Thyroid gland (tissue), 4 donors: ENCODE measurements around the gene SLC4A4. TPM values are rescaled to one million over a fixed set of nuclear protein-coding genes. Genes with fewer than 3 reads are reported as not detected.

Experiments
- DNase-seq, 2 donors: peaks; one replicate each; pipeline ENCODE4 v3.0.0-alpha.2; 2019
- H3K27ac ChIP-seq, 3 donors: fragments of 200-600 bp; sonication (generic); 1 replicate in 2 of 3; 2 replicates in 1 of 3; pipeline ENCODE4 v1.5.1; 2016 to 2019; ENCODE audit warnings: mild to moderate bottlenecking in 1 of 3, moderate library complexity in 1 of 3
- H3K27me3 ChIP-seq: fragments of 200-600 bp; sonication (generic); one replicate; pipeline ENCODE4 v1.5.1; 2019
- H3K36me3 ChIP-seq, 2 donors: fragments of 200-600 bp; sonication (generic); one replicate each; pipeline ENCODE4 v1.5.1; 2016 to 2019
- H3K4me1 ChIP-seq, 2 donors: fragments of 200-600 bp; sonication (generic); one replicate each; pipeline ENCODE4 v1.5.1; 2017 to 2019
- H3K4me3 ChIP-seq, 3 donors: fragments of 200-600 bp; sonication (generic); replicated peaks in 1 of 3; 1 replicate in 2 of 3; 2 replicates in 1 of 3; pipeline ENCODE4 v1.5.1; 2016; ENCODE audit warnings: mild to moderate bottlenecking in 1 of 3
- H3K9me3 ChIP-seq: fragments of 200-600 bp; sonication (generic); one replicate; pipeline ENCODE4 v1.5.1; 2017
- CTCF ChIP-seq, 6 experiments: fragments of 200-600 bp in 3 of 6; fragments of 450-650 bp in 3 of 6; sonication (generic) in 3 of 6; IDR thresholded peaks; one replicate each; pipeline ENCODE4 v1.5.1; 2016 to 2019; ENCODE audit warnings: antibody characterized with exemption in 6 of 6, mild to moderate bottlenecking in 2 of 6, inconsistent platforms in 1 of 6, moderate library complexity in 1 of 6
- POLR2A ChIP-seq, 2 donors: fragments of 450-650 bp; IDR thresholded peaks; one replicate each; pipeline ENCODE4 v1.6.1; 2017; ENCODE audit warnings: antibody characterized with exemption in 2 of 2, mild to moderate bottlenecking in 2 of 2, moderate library complexity in 1 of 2
- WGBS, 2 donors: methylation state at CpG; one replicate each; pipeline ENCODE4 v1.1.5; 2017; 5-methylcytosine and 5-hydroxymethylcytosine counted together
- intact Hi-C: fragments of 100-400 bp; cut with DNase I; formaldehyde crosslinking; loops from one replicate; pipeline ENCODE4 v1.15.1; 2023
- total RNA-seq, 4 donors: library from RNA; depleted of rRNA; stranded (reverse); fragments of >200 nt; gene quantifications; one replicate each; pipeline ENCODE4 v1.2.3, GENCODE V29; 2016

SLC4A4 gene
- total RNA-seq, 4 donors from 2014 or later: 39.8 to 90.7 (median 72.8) TPM

- 91 to 93% methylated on average over 3 of the region's 3 CpGs for whole genome bisulfite sequencing, 2 donors
Observed at GRCh38 chr4:71497078-71497477, 158.3 kb downstream of the SLC4A4 start.

GRCh38 chr4:71498002-71498401 is 159.2 kb downstream of the SLC4A4 start:
- WGBS, 2 donors: 68 to 72% methylated on average over 2 of the region's 2 CpGs
- H3K9me3 ChIP-seq: no peaks in the 10 kb centered on the region
- H3K36me3 ChIP-seq: no peaks in the 10 kb centered on the region
- TF ChIP-seq CTCF (IDR thresholded peaks at IDR 0.05) (no peak), POLR2A (IDR thresholded peaks at IDR 0.05) (no peak)
- no peak overlapping the region for H3K27ac ChIP-seq
- intact Hi-C loops: no loop called here
- DNase-seq: no peak
- no peaks in the 10 kb centered on the region for H3K27me3 ChIP-seq
- no peak overlapping the region for H3K4me3 ChIP-seq
- H3K4me1 ChIP-seq: no peaks in the 10 kb centered on the region

More at GRCh38 chr4:71497078-71497477, 158.3 kb downstream of the SLC4A4 start:
- H3K9me3 ChIP-seq: no peaks in the 10 kb centered on the region
- no peaks in the 10 kb centered on the region for H3K36me3 ChIP-seq
- intact Hi-C loops: no loop called here
- no peaks in the 10 kb centered on the region for H3K4me1 ChIP-seq
- no peak for TF ChIP-seq POLR2A (IDR thresholded peaks at IDR 0.05)
- TF ChIP-seq CTCF (IDR thresholded peaks at IDR 0.05): no peak
- DNase-seq: no peak
- H3K4me3 ChIP-seq: no peak overlapping the region
- no peaks in the 10 kb centered on the region for H3K27me3 ChIP-seq
- H3K27ac ChIP-seq: no peak overlapping the region

GRCh38 chr4:71498625-71499024 is 159.8 kb downstream of the SLC4A4 start:
- intact Hi-C loops: no loop called here

GRCh38 chr4:71501992-71502391 is 163.2 kb downstream of the SLC4A4 start:
- TF ChIP-seq POLR2A (IDR thresholded peaks at IDR 0.05) (no peak), CTCF (IDR thresholded peaks at IDR 0.05) (no peak)
- DNase-seq: no peak
- no peaks in the 10 kb centered on the region for H3K9me3 ChIP-seq
- no peaks in the 10 kb centered on the region for H3K4me1 ChIP-seq
- no peak overlapping the region for H3K4me3 ChIP-seq
- H3K27ac ChIP-seq: no peak overlapping the region
- H3K27me3 ChIP-seq: no peaks in the 10 kb centered on the region
- no peaks in the 10 kb centered on the region for H3K36me3 ChIP-seq
- intact Hi-C loops: no loop called here
- WGBS, 2 donors: 96 to 97% methylated on average over 7 of the region's 7 CpGs

More at GRCh38 chr4:71498625-71499024, 159.8 kb downstream of the SLC4A4 start:
- Histone ChIP-seq H3K9me3 (no peaks in the 10 kb centered on the region), H3K4me1 (no peaks in the 10 kb centered on the region), H3K27ac (no peak overlapping the region), H3K4me3 (no peak overlapping the region), H3K27me3 (no peaks in the 10 kb centered on the region), H3K36me3 (no peaks in the 10 kb centered on the region)
- no peak for DNase-seq
- TF ChIP-seq POLR2A (IDR thresholded peaks at IDR 0.05) (no peak), CTCF (IDR thresholded peaks at IDR 0.05) (no peak)

- Histone ChIP-seq H3K27ac (no peak overlapping the region), H3K27me3 (no peaks in the 10 kb centered on the region), H3K4me1 (no peaks in the 10 kb centered on the region), H3K9me3 (no peaks in the 10 kb centered on the region), H3K4me3 (no peak overlapping the region), H3K36me3 (no peaks in the 10 kb centered on the region)
- 100% methylated on average over 2 of the region's 2 CpGs for WGBS, 2 donors
- no peak for DNase-seq
- intact Hi-C loops: no loop called here
- TF ChIP-seq POLR2A (IDR thresholded peaks at IDR 0.05) (no peak), CTCF (IDR thresholded peaks at IDR 0.05) (no peak)
Observed at GRCh38 chr4:71518283-71518989, 179.6 kb downstream of the SLC4A4 start.
